ENCODE data around the gene WNT11. TPM values are rescaled to one million over a fixed set of nuclear protein-coding genes. Genes with fewer than 3 reads are reported as not detected.

The WNT11 gene
- total and polyA plus RNA-seq, 2 of the 13 experiments (the other 11 are each of a cell fraction or from before 2014, with no cell fraction given): 0.34 to 0.66 TPM

- no peak for TF ChIP-seq ZNF720 (CRISPR knock-in tag; IDR thresholded peaks at IDR 0.05)
Observed at GRCh38 chr11:76205252-76206076, 838 bp downstream of the WNT11 start (continued).

GRCh38 chr11:76203937-76204336 lies 2.4 kb downstream of the WNT11 start:
- Histone ChIP-seq H3K9ac (ENCODE audit: insufficient read depth, low read depth, low read length) (no peak overlapping the region), H3K4me3 (replicated peaks in 1 of 3; ENCODE audit: insufficient read depth in 1 of 3, low read depth in 2 of 3, low read length in 3 of 3) (no peak overlapping the region), H3K4me2 (ENCODE audit: low read depth, low read length) (no peak overlapping the region), H3K4me1 (ENCODE audit: insufficient read depth, low read length) (peaks cover 32% of the 10 kb centered on the region), H3K9me3 (ENCODE audit: low read length) (no peaks in the 10 kb centered on the region), H2AFZ (ENCODE audit: low read length) (no peak overlapping the region), H3K36me3 (replicated peaks in 1 of 2; ENCODE audit: control insufficient read depth in 1 of 2, insufficient read depth in 2 of 2, low read length in 2 of 2) (no peaks in the 10 kb centered on the region), H3K27ac (ENCODE audit: extremely low read length, insufficient read depth, low read length) (no peak overlapping the region), H3K79me2 (ENCODE audit: insufficient read depth, low read length) (no peaks in the 10 kb centered on the region), H3K27me3 (ENCODE audit: control insufficient read depth in 1 of 2, insufficient read depth in 2 of 2, low read length in 2 of 2) (peaks cover 3 to 5% of the 10 kb centered on the region in 2 experiments; a peak in 2 of 5 replicates), H4K20me1 (ENCODE audit: insufficient read depth, low read length) (no peaks in the 10 kb centered on the region)
- in situ Hi-C loops (cut with HindIII; ENCODE audit: extremely low pct_ligation_motif_present, low pct_unique_long_range_greater_than_20kb): loop anchor here (5.0 to 10.0 kb wide), 2 partner anchors 59 to 307 kb away; no protein-coding TSS in a partner anchor
- ATAC-seq (no peak), DNase-seq (ENCODE audit: low spot score) (no peak), FAIRE-seq (no peak)
- ChIA-PET POLR2A (no interaction called here), CTCF (ENCODE audit: low intra/inter-chr PET ratio, low total read pairs) (no interaction called here)
- no peak for TF ChIP-seq CENPBD1 (CRISPR knock-in tag; IDR thresholded peaks at IDR 0.05; ENCODE audit: borderline replicate concordance, low read depth)
- peak; percentile 58 for TF ChIP-seq MNT (IDR thresholded peaks at IDR 0.05)
- WGBS (ENCODE audit: low lambda C conversion rate): 76% methylated on average over 5 of the region's 5 CpGs
- intact Hi-C loops (cut with micrococcal nuclease; ENCODE audit: unreplicated experiment): no loop called here
- no TSS peak for BruUV-seq (replicated peaks)
